GM18508 (cell line): ENCODE measurements around the gene TMEM222.

Experiments used
- ATAC-seq: cut with Tn5 transposase; IDR thresholded peaks from one replicate; pipeline ENCODE4 v1.9.1; 2021; ENCODE audit warnings: moderate number of reproducible peaks; ENCODE audit not compliant: insufficient read depth, unreplicated experiment

Gene TMEM222

GRCh38 chr1:27357281-27358037, 35.5 kb downstream of the TMEM222 start:
- no peak for ATAC-seq

- no peak for ATAC-seq
Measured at GRCh38 chr1:27358038-27358927, 36.3 kb downstream of the TMEM222 start.

GRCh38 chr1:27358928-27359313, 37.0 kb downstream of the TMEM222 start:
- ATAC-seq: no peak

GRCh38 chr1:27359822-27360158, 37.8 kb downstream of the TMEM222 start:
- no peak for ATAC-seq

GRCh38 chr1:27360159-27361043, 38.4 kb downstream of the TMEM222 start:
- no peak for ATAC-seq

- ATAC-seq: no peak
Measured at GRCh38 chr1:27361044-27361402, 39.1 kb downstream of the TMEM222 start.

- no peak for ATAC-seq
Measured at GRCh38 chr1:27361553-27361952, 39.6 kb downstream of the TMEM222 start.

- no peak for ATAC-seq
Measured at GRCh38 chr1:27363766-27364695, 42.1 kb downstream of the TMEM222 start.

GRCh38 chr1:27364696-27365371, 42.9 kb downstream of the TMEM222 start:
- ATAC-seq: no peak

- no peak for ATAC-seq
Measured at GRCh38 chr1:27365372-27366112, 43.6 kb downstream of the TMEM222 start.

- no peak for ATAC-seq
Measured at GRCh38 chr1:27366113-27366410, 44.1 kb downstream of the TMEM222 start.

GRCh38 chr1:27366411-27367159, 44.6 kb downstream of the TMEM222 start, which contains the start of gene MAP3K6:
MAP3K6 (minus strand) TSS chr1:27366961; CDS start chr1:27366597, 364 bp downstream.
- ATAC-seq: no peak

GRCh38 chr1:27367160-27367650, 45.2 kb downstream of the TMEM222 start:
- ATAC-seq: no peak

- ATAC-seq: no peak
Measured at GRCh38 chr1:27368869-27369582, 47.1 kb downstream of the TMEM222 start.

GRCh38 chr1:27372022-27372807, 50.3 kb downstream of the TMEM222 start:
- ATAC-seq: no peak
